CD4-positive, alpha-beta T cell treated with Interferon gamma for 1 hour (primary cell): Measurements from ENCODE around the gene C1QTNF2.

Source experiments
- DNase-seq: peaks from one replicate; pipeline ENCODE4 v3.0.0-alpha.2; 2020

The C1QTNF2 gene

DNA sequence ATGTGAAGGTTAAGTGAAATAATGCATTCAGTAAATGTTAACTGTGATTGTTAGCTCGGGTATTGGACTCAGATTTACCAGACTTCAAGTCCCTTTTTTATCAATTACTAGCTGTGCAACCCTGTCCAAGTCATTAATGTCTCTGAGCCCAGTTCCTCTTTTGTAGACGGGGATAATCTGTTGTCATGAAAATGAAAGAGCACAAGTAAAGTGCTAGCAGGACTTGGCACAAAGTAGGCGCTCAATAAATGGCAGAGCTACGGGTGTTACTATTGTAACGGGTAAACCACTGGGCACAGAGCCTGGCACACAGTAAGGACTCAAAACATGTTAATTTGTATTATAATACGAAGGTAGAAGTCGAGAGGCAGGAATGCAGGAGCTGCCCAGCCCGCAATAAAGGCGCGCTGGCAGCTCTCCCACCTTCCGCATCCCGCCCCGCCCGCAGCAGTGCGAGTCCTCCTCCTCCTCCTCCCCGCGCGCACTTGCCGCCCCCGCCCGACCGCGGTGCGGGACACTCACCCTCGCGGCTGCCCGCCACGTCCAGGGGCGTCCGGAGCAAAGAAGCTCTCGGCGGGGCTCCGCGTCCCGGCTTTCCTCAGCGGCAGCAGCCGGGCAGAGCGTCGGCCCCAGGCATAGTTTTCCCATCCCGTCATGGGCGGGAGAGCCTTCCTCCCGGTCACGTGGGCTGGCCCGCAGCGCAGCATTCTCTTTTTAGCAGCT is at the start of gene C1QTNF2:
TSS of gene C1QTNF2 (minus strand) at position 637 of the 723 bp plus-strand sequence. CDS start 15,615 bp downstream, outside the sequence.
- DNase-seq = no peak

DNA sequence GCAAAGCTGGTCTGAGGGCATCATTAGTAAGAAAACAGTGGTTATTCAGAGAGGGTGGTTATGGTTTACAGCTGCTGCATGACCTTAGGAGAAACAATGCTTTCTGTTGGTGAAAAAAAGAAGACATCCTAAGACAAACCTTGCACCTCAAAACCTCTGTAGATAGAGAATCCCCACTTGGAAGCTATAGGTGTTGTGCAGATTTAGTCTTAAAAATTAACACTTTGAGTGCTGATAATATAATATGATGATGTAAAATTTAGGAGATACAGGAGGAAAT is 49.8 kb upstream of the C1QTNF2 start:
- no peak for DNase-seq

- DNase-seq = no peak
These were observed 49.3 kb upstream of the C1QTNF2 start for GRCh38 chr5:160419458-160420330.

DNA sequence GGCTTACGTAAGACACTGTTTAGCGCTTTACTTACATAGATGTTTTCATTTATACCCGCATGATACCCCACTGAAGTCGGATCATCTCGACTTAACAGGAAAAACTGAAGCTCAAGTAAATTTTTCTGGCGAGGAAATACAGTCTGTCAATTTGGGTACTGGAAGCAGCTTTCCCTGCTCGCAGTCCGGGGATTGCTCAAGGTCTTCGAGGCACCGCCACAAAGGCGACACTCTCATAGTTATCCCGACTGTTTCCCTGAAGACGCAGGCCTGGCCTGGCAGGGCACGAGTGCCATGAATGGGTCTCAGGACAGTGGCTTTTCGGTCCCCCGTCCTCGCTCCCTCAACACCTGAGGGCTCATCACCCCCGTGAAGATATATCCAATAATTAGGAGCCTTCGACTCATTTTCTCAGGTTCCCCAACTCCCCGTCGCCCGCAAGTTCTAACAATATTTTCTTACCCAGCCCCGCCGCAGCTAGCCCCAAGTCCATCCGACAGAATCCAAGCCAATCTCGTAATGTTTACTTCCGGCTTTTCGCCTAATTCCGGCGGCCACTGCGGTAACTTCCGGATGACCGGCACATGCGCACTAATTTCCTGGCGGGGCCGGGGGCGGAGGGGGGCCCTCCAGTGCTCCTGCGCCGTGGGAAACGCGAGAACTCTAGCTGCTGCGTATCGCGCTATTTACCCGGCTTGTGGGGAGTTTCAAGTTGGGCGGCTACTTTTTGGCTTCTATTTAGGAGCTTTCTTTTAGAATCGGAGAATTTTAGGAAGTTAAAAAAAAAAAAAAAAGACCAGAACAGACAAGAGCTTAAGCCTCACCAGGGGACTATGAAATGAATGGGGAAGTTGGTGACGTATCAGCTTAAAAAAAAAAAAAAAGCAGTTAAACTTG is 48.4 kb upstream of the C1QTNF2 start, which contains the start of gene SLU7:
TSS of gene SLU7 (minus strand) at position 521 of the 897 bp plus-strand sequence. CDS start 3,787 bp downstream, outside the sequence.
- DNase-seq = peak; percentile 93

- peak; percentile 79 for DNase-seq
These were observed 29.3 kb upstream of the C1QTNF2 start, which contains the start of gene FAM200C for GRCh38 chr5:160399402-160400353. Gene FAM200C (minus strand): TSS chr5:160400054. CDS start chr5:160395490, 4,564 bp downstream.

DNA sequence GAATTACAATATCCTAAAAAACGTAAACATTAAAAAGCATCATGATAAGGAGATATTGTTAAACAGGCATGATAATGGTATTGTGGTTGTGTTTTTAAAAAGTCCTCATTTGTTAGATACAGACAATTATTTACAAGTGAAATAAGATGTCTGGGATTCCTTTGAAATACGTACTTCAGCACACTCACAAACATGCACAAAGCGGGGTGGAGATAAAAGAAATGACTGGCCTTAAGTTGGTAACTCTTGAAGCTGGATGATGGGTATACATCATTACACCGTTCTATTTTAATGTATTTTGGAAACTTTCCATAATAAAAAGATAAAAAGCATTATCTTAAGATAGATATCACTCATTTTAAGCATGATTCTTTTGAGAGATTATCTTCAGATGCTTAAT is 28.4 kb upstream of the C1QTNF2 start:
- no peak for DNase-seq

GRCh38 chr5:160397492-160397891 is 27.1 kb upstream of the C1QTNF2 start:
- DNase-seq = no peak

GRCh38 chr5:160395111-160395510 is 24.7 kb upstream of the C1QTNF2 start:
- DNase-seq = no peak

- DNase-seq = no peak
These were observed 20.6 kb upstream of the C1QTNF2 start for GRCh38 chr5:160390787-160391696.

GRCh38 chr5:160387445-160387844 is 17.0 kb upstream of the C1QTNF2 start:
- DNase-seq = no peak

- no peak for DNase-seq
These were observed 15.1 kb upstream of the C1QTNF2 start for GRCh38 chr5:160385496-160385895.

- DNase-seq = no peak
These were observed 14.3 kb upstream of the C1QTNF2 start for GRCh38 chr5:160384681-160385080.

DNA sequence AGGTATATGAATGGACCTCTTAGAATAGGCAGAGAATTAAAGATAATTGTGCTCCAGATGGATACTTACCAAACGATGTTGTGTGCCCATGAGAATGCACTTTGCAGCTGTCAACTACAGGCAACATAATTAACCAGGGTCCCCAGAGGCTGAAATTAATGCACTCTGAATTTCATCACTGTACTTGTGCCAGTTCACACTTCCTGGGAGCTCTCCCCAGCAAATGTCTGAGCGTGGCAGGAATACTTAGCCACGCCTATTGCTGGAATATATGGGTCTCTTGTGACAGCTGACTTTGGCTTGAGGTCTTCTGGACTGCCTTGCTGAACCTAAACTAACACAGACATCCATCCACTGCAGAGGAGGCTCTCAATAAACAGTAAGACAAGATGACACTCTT is 11.9 kb upstream of the C1QTNF2 start:
- no peak for DNase-seq

DNA sequence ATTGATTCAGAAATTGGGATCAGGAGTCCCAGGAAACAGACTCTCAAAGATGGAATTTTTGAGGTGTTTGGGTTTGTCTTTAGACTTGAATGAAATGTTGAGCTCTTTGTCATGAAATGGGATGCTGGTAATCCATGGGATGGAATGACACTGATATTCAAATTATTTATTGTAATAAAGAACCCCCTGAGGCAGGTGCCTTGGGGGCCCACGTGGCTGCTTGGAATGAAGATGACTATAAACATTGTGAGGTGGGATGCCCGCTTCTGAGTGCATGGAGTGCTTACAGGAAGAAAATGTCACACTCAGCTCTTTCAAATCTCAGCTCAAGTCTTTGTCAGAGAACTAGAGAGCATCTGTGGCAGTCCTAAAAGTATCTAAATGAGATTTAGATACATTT is 9.6 kb upstream of the C1QTNF2 start:
- no peak for DNase-seq

DNA sequence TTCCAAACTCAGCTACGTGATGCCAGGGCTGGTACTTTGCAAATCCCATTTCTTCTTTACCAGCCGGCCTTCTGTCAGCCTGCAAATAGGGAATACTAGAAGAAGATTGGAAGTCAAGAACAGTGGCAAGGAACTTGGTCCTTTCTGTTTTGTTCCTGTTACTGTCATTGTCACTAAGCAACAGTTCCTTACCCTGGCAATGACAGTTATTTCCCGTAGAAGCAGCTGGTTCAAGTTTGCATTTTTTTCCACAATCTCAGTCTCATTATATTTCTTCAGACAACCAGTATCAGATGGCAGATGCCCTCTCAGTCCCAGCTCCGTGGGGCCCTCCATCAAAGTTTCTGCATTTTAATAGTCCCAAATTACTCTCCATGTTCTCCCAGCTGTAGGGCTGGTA is 9.1 kb upstream of the C1QTNF2 start:
- DNase-seq = no peak

DNA sequence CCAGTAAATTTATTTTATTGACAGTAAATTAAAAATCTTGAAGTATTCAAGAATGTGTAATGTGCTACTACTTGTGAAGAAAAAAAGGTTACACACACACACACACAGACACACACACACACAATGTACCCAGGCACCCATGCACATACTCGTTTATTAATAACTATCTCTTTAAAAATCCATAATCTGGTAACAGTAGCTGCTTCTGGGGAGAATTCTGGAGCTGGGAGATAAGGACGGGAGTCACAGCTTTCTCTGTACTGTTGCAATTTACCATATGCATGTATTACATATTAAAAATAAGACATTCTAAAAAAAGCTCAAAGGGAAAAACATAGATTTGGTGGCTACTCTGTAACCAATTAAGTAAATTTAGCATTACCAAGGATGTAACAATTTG is 7.9 kb upstream of the C1QTNF2 start:
- DNase-seq = no peak

DNA sequence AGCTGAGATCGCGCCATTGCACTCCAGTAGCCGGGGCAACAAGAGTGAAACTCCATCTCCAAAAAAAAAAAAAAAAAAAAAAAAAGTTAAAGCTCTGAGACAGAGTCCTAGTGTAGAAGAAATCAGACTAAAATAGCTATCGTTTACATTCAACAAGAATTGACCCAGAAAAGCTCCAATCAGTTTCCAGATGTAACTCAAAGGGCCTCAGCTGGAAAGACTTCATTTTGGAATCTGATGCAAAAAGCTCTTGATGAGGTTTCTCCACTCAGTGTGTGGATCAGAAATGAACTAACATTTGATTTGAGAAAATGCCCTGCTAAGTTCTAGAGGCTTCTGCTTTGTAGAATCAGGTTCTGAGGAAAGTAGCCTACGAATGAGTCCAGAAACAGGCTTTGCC is 7.2 kb upstream of the C1QTNF2 start:
- no peak for DNase-seq

DNA sequence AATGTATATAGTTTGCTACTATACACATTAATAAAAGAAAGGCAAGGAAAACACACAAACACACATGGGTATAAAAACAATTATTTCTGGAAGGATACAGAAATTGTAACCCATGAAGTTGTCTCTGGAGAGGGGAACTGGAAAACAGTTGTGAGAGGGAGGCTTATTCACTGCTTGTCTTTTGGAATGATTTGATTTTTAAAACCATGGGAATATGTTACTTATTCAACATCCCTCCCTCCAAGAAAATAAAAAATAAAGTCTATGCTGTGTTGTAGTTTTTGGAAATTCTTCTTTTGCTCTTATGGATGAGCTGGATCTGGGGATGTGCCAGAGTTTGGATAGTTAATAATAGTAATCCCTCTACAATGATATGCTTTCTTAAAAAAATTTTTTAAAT is 6.0 kb upstream of the C1QTNF2 start:
- DNase-seq = no peak

DNA sequence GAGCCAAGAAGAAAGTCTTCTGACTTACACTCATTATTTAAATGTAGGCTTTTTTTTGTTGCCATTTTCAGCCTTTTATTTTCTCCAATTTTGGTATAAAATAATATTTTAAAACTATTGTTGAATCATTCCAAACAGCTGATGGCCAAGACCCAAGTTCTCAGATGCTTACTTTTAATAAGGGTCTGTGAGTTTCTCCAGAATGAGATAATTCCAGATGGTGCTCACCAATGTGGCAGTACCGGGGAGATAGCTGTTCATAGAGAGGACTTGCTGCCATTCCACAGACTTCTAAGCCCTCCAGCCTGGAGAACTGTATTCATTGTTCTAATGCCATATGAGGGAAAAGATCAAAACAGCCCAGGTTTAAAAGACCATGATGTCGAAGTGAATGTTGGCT is 5.3 kb upstream of the C1QTNF2 start:
- no peak for DNase-seq

DNA sequence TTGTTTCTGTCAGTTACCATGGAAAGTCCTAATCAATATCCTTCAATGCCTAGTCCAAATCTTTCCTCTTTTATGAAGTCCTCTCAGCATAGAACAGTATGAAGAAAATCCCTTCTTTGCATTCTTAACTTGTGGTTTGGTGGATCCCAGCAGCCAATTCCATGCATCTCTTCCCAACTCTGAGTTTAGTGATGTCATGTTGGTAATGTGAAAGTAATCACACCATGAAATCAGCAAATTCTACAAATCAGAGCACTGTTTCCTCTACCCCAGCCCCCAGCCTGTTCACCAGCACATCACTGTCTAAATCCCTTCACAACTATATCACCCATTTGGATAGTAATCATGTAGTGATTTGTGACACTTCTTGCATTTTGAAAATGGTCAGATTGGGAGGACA is 4.7 kb upstream of the C1QTNF2 start:
- no peak for DNase-seq

DNA sequence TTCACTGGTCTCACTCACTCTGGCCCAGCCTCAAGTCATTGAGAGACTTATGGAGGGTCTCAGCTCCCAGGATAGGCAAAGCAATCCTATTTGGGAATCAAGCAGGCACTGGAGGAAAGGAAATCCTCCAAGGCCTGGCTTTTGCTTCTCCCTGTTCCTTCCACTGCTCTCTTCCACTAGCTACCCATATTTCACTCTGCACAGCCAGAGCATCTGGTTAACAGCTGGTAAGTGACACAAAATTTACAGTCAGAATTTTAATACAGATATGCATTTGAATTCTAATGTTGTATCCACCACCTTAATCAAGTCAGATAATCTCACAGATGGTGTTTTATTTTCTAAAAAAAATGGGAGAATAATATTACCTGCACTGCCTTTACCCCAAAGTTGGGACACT is 868 bp upstream of the C1QTNF2 start:
- no peak for DNase-seq
